GM19240 (cell line): ENCODE data around the gene RCC2.
"Not testable (repeated sequence)": the region's sequence is repeated elsewhere in the genome, so short reads cannot be mapped to it uniquely, and the experiment has no call there.

Experiments
- DNase-seq: peaks from one replicate; pipeline ENCODE4 v3.0.0; 2011; ENCODE audit warnings: low spot score; ENCODE audit not compliant: insufficient read length

The RCC2 gene

DNA sequence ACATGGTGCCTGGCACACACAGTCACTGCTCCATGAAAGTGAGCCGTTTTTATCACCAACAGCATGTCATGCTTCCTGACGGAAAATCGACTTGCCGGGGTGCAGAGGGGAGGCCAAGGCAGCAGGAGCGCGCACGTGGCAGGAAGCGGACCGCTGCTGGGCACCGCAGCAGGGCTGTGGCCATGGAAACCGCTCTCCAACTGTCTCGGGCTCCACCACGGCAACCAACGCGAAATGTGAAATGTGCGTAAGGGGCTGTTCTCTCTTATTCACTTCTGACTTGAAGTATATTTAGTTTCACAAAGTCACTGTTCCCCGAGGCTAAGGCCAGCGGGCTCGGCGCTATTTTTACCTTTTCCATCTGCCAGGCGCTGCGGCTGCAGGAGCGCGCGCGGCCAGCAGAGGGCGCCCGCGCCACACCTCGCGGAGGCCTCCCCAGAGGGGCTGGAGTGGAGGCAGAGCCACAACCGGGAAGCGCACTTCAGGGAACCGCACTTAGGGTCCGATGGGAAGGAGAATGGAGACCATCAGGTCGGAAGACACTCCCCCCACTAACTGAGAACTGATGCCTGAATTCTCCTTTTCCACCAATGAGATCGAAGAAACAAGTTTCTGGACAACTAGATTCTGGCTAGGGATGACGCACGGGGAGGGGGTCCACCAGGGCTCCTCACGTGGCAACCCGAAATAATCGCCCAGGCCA is 19.7 kb downstream of the RCC2 start:
- DNase-seq = peak; percentile 83

DNA sequence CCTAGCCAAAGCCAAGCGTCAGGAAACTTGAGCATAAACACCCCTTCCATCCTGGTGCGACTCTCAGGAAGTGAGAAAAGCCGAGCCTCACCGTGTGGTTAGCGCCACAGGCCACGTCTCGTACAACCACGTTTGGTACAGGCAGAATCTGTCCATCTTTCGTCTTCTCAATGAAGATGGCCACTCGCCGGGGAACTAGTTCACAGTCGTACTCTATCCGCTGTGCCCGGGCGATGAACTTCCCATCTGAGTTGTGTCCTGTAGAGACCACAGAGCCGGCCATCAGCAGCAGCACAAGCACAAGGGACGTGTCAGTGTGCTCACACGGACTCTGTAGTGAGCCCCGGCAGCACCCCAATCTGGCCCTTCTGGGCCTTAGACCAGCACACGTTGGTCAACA is 23.1 kb downstream of the RCC2 start:
- DNase-seq = no peak

DNA sequence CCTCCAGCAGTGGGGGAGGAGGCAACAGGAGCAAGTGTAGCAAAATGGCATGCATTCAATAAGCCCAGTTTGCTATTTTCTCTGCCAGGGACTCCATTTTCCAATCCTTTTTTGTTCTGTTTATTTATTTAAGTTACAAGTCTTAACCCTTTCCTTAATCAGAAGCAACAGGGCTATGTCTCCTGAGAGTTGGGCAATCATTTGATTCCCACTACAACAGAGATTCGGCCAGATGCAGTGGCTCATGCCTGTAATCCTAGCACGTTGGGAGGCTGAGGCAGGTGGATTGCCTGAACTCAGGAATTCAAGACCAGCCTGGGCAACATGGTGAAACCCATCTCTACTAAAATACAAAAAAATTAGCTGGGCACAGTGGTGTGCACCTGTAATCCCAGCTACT is 25.5 kb downstream of the RCC2 start:
- no peak for DNase-seq

DNA sequence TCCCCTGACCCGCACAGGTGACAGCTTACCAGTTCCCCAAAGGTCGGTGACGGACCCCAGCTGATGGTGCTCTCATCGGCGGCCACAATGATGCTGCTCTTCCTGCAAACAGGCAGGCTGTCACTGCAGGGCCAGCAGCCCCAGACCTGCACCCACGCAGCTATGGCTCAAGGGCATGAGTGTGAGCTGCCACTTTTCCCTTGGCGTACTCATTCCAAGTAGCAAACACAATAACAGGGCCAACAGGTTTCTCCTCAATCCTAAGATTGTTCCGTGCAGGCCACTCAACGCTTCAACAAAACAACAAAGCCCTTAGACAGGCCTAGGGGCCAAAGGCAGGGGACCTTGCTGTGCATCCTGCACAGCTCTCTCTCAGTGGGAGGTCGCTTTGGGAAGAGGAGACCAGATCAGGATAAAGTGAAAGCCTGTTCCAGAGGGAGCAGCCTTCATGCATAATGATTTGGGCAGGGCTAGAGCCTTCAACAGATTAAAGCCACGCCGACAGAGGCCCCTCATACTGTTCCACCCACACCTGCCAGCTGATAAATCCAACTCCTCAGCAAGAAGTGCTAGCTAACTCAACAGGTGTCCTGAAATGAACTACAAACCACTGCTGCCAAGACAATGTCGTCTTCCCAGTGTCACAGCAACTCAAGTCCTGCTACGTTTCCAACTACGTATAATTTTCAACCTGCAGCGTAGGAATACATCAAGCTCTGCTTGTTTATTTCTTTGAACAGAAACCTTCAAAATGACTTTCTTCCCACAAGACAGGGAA is 27.2 kb downstream of the RCC2 start:
- DNase-seq = no peak

DNA sequence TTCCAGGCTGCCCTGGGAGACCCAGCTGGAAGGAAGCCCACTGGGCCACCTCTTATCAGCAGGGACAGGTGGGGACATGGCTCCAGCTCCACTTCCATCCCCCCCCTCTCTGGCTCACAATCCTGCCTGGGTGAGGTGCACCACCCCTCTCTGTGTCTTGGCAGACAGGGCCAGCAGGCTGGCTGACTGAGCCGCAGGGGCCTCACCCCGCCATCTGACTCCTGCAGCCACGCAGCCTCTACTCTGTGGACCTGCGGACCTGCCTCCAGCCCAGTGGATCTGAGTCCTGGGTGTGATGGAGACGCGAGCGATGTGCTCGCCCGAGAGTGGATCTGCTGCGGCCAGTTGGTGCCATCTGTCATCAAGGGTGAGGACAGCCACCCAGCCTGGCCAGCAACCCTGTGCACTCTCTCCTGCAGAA is 30.1 kb downstream of the RCC2 start:
- DNase-seq = no peak

DNA sequence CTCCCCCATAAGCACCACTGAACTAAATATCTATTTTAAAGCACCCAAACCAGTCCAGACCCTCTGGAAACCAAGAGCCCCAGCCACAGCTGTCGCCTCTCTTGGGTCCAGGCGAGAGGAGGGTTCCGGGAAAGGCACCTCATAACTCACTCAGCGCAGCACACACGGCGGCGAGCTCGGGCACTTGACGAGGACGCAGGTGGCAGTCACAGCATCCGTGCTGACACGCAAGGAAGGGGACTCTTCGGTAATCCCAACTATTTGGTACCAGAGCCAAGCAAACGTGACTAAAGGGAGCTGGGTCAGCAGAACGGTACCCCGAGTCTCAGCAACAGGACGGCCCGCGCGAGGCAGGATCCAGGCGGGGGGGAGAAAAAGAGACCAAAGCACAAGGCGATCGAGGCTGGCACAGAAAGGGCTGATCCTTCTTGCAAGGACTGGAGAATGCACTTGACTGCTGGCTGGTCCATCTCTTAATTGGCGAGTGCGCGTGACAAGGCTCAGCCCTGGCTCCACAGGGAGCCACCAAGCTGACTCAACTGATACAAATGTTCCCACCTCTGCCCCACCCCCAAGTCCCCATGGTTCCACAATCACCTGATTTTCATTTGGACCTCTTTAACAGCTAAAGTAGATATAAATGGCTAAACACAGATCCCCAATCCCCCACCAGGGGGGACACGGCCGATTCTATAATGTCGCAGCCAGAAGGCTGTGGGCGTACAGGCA is 31.5 kb downstream of the RCC2 start:
- not testable (repeated sequence) for DNase-seq

DNA sequence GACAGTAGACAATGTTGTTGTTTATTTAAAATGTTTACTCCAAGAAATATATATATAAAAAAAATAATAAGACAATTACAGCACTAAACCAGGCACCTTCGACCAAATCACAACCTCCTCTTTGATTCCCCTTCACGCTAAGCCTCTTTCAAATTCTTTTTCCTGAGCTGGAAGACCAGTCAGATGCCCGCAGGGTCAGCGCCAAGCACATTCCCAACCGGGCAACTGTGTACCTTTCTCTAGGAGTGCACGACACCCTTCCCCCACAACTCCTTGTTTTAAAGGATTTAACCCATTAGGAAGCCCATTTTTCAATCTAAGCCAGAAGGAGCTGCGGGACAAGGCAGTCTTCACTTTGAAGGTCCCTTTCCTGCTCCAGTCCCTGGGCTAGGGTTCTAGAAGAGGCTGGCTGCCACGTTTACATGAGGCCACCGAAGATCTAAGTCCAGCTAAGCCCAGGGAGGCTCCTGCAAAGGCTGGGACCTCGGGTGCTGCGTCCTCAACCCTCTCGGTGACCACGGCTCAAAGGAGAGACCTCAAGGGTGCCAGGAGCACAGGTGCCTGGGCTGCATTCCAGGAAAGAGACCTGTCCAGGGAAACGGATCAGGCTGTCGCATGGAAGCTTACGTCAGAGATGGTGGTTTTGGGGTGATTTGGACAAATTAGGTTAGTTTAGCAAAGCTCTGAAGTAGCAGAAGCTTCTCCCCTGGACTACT is 32.6 kb downstream of the RCC2 start:
- DNase-seq = not testable (repeated sequence)

DNA sequence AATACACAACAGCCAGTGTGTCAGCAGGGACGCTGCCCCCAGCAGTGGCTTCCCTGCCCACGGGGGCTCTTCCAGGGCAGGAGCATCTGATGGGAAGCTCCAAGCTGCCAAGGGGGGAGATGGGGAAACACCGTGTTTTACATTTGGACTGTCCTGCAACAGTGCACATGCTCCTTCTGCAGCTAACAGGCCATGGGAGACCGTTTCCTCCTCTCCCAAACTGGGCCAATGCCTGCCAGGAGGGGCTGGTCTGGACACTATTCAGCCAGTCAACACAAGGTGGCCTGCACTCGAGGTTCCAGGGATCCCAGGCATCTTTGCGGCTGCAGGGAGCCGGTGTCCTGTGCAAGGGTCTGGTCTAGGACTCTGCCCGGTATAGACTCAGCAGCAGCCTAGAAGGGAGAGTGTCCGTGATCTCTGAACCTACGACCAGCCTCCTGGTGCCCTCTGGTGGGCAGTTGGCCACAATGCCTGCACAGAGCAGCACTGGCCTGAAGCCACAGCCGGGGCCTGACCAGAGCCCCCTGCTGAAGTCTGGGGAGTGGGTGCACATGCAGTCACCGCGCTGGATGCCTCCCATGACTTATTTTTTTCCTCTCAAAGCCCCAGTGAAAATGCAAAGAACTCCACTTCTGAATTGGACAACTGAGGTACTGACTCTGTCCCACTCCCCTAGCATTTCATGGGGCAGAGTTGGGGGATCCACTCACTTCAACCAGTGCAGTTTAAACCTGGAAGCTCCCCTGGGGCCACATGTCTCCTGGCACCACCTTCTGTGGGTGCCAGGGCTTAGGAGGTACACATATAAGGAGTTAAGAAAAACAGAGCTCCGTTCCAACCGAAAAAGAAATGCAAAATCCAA is 33.3 kb downstream of the RCC2 start:
- DNase-seq = peak; percentile 62

DNA sequence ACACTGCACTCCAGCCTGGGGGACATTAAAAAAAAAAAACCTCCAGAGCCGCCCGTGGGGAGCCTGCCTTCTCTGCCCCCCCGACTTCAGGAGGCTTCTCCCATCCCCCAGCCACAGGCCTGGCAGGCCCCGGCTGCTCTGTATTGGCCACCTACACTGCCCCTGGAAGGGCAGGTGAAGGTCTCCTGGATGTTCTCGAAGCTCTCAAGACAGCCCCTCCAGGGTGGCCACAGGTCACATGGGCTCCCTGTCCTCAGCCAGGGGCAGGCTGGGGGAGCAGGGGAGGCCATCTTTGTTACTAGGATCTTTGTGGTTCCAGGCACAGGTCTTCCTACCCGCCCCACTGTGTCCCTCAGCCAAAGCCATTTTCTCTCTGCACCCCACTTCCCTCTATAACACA is 34.7 kb downstream of the RCC2 start:
- DNase-seq = no peak

DNA sequence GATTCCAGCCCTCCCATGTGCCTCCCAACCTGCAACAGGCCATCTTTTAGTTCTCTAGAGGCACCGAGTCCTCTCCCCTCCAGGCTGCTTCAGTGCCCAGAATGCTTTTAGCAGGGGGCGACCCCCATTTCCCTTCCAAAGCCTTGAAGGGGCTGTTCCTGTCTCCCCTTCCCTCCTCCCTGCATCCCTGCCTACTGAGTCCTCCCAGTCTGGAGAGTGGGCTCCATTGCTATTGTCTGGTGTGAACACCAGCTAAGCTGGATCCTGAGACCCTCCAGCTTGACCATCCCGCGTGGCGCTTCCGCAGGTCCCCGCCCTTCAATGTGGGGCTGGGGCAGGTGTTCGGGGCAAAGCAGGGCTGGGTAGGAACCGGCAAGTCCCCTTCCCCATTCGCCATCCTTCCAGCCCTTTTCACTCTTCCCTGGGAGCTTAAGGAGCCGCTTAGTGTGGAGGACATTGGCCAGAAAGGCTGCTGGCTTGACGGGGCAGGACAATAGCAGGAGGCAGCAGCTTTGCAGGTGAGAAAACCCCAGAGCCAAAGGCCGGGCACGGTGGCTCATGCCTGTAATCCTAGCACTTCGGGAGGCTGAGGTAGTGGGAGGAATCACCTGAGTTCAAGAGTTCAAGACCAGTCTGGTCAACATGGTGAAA is 35.3 kb downstream of the RCC2 start:
- DNase-seq = no peak

DNA sequence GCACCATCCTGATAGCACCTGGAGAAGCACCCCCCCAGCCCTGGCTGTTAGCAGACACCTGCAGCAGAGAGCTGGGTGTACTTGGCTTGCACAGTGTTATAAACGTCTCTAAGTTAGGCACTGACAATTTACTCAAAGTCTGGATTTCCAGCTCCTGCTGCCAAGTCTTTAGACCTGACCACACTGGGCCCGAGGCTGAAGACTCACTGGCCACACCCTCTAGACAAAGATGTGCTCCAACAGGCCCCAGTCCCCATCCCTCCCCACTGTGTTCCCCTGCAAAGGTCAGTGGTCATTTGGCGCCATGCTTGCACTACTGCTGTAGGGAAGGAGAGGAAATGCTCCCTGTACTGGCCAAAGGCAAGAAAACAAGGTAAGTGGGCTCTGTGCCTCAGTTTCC is 36.4 kb downstream of the RCC2 start:
- DNase-seq = no peak

DNA sequence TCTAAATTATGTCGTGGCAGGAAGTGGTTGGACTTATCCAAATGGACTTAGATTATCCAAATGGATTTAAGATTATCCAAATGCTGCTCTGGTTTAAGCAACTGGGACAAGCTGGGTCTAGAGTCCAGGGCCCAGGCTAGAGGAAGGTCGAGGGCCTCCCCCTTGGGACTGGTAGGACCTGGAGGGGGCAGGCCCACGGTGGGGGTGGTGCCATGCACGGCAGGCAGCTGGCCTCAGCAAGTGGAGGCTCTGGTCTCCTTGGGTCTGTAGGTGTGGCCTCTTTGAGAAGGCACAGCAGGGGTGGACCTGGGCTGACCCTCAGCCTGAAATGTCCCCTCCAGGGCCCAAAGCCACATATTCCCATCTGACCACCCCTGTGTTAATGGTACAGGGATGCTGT is 37.6 kb downstream of the RCC2 start:
- no peak for DNase-seq

DNA sequence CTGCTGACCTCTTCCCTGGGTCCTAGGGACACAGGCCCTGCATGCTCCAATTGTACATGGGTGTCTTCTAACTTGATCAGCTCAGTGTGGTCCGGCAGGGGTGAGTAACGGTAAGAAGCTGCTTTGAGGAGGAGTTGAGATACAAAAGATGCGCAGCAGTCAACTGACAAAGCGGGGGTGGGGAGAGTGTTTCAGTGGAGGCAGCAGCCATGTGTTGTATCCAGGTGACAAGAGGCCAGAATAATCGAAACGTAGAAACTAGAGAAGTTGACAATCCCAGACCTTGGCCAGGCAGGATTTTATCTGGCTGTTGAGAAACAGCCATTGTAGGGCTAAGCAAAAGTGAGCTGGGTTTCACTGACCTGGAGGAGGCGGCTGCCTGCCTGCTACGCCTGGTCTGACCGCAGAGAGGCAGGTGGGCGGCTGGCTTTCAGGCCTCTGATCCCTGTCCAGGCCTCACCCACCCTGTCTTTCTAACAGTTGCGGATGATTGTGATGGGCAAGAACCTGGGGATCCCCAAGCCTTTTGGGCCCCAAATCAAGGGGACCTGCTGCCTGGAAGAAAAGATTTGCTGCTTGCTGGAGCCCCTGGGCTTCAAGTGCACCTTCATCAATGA is 38.6 kb downstream of the RCC2 start:
- DNase-seq = no peak

DNA sequence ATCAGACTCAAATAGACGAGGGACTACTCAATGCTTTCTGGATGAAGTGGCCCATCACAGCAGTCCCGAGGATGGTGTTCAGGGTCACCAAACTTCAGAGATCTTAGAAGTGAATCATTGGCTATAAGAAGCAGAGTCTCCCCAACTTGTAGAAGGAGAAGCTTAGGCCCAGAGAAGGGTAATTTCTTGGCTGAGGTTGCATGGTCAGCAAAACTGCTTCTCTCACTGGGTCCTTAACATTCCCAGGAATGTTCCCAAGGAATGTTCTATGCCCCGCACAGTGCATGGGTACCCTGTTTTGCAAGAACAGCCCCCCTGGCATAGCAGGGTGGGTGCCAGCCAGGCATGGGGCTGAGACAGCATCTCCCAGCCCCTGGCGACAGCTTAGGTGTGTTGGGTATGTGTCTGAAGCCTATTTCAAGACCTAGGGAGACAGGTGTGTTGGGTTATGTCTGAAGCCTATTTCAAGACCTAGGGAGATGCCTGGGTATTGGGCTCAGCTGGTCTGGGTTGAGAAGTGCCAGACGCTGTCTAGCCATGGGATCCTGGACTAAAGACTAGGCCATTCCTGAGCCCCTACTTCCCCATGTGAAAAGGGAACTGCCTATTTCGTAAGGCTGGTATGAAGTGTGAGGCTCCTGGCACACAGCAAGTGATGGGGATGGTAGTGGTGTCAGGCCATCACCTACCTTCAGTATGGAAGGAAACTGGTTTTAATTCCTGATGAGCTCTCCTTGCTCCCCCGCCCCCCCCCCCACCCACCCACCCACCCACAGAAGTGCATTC is 41.4 kb downstream of the RCC2 start:
- no peak for DNase-seq

DNA sequence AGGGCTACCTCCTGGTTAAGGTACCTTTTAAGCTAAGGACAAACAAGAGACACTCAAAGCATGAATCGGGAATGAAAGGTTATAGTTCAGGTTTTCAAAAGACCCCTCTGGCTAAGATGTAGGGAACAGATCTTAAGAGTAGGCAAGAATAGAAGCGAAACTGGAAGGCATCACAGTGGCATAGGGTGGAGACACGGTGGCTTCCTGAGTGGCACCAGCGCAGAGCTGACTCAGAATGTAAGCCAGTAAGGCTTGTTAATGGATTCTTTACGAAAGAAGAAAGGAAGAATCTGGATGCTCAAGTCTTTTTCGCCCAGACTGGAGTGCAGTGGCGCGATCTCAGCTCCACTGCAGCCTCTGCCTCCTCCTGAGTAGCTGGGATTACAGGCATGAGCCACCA is 46.2 kb downstream of the RCC2 start:
- no peak for DNase-seq

DNA sequence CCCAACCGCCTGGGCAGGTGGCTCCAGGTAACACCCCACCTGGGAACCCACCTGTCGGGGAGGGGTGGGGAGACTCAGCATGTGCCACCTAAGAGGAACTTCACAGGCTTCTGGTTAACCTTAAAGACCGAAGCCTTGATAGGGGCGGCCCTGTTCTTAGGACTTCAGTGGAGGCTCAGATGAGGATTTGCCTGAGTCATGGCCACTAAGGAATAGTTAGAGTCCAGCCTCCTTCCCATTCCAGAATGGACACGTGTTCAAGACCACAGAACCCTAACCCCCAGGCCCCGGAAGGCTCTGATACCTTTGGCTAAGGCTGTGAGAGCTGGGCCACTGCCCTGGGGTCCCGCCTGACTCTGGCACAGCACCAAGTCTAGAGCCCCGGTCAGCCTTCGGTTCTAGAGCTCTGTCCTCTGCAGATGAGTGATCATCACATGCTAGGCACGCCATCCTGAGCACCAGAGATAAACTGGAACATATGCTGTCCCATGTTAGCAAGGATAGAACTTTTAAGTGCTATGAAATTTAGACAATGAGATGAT is 47.2 kb downstream of the RCC2 start:
- DNase-seq = no peak

DNA sequence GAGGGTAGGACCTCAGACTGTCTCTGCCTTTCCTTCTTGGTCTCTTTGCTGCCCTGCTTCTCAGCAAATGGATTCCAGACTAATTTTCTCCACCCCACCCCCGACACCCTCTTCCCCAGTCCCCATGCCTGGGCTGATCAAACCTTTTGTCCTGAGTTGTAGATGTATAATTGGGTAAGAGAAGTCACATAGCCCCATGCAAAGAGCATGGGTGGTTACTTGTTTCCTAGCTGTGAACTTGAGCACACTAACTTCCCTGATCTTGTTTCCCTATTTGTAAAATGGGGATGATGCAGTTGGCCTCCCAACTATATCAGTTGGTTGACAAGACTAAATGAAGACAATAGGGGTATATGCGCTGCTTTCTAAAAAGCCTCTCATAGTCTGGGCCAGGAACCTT is 58.3 kb downstream of the RCC2 start:
- DNase-seq = no peak

DNA sequence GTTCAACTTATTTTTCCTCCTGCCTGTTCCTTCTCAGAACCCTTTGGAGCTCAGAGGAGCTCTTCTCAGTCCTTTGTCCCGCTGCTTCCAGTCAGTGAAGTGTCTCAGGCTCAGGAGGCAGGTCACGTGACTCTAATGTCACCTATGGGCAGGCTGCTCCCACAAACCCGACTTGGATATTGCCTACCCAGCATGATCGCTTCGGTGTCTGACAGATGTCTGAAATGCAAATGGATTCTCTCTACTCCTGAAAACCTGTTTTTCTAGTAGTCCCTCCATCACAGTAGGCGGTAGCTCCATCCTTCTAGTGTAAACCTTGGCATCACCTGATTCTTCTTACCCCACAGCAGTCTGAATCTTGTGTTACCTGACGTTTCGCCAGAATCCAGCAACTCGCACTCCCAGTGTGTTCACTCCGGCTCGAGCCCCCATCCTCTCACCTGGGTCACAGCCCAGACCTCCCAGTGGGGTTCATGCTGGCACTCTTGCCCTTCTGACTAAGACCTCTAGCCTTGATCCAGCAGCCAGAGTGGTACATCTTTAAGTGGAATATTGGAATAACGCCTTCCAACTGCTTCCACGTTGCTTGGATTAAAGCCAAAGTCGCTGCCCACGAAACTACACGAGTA is 62.0 kb downstream of the RCC2 start:
- DNase-seq = no peak
